GM19351 (cell line): Measurements from ENCODE around the gene LRATD1.
"Not testable (repeated sequence)": the region's sequence is repeated elsewhere in the genome, so short reads cannot be mapped to it uniquely, and the experiment has no call there.

ENCODE experiments used
- ATAC-seq: cut with Tn5 transposase; IDR thresholded peaks from one replicate; pipeline ENCODE4 v1.9.1; 2021; ENCODE audit warnings: mild to moderate bottlenecking, moderate library complexity; ENCODE audit not compliant: unreplicated experiment

The LRATD1 gene

GRCh38 chr2:14632133-14632936 lies at the start of gene LRATD1:
LRATD1 (plus strand) TSS chr2:14632717; CDS start chr2:14633980, 1,263 bp downstream.
- ATAC-seq = peak; percentile 54

DNA sequence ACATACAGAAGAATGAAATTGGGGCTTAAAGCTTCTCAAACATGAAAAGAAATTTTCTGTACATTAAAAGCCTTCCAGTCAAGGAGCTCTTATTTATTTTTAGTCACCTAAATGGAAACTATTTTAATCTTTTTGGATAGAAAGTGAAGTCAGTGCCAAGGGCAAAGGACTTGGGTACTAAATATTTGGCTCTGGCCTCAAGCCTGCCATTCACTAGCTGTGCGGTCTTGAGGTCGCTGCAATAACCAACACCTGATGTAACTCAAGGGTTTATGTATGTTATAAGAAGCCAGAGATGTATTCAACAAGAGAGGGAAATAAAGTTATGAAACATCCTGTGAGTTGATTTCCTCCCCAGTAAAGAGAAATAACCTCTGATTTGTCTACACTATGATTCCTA lies 49.5 kb upstream of the LRATD1 start:
- no peak for ATAC-seq

DNA sequence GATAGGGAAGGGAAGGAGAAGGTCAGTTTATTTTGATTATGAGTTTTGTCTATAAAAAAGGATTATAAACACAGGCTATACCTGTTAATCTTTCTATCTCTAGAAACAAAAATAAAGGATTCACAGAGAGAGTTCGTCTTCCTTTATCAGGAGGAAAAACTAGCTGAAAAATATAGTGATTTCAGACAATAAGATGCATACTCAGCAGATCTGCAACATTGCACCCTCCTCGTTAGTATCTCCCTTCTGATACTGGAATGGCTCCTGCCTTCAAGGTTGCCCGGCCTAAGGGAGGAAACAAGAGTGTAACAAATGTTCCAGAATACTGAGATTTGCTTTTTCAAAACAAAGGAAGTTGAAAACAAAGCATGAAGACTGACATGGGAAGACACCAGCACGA lies 48.7 kb upstream of the LRATD1 start:
- no peak for ATAC-seq

GRCh38 chr2:14587119-14587518 lies 45.4 kb upstream of the LRATD1 start:
- ATAC-seq = no peak

DNA sequence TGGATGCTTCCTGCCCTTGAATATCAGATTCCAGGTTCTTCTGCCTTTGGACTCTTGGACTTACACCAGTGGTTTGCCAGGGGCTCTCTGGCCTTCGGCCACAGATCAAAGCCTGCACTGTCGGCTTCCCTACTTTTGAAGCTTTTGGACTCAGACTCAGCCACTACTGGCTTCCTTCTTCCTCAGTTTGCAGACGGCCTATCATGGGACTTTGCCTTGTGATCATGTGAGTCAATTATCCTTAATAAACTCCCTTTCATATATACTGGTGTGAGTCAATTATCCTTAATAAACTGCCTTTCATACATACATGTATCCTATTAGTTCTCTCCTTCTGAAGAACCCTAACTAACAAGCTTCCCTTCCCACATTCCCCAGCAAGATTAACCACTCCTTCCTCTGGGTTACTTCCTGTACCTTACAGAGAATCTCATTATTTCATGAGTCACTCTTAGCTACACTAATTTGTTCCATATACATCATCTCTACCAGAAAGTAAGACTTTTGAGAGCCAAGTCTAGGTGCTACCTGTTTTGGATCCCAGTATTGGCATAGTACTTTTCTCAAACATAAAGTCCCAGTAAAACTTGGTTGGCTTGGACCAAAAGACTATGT lies 31.3 kb upstream of the LRATD1 start:
- no peak for ATAC-seq

DNA sequence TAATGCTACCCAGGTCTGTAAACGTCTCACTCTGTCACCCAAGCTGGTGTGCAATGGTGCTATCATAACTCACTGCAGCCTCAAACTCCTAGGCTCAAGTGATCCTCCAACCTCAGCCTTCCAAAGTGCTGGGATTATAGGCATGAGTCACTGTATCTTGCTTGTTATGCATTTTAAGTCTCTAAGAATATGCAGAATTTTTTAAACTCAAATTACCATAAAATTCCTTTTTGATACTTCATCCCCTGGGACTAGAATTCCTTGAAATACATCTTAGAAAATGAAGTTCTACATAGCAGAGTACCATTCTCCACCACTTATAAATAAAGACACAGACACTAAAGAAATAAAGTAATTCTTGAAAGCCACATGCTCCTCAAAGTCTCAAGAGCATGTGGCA lies 30.2 kb upstream of the LRATD1 start:
- no peak for ATAC-seq

GRCh38 chr2:14603676-14604075 lies 28.8 kb upstream of the LRATD1 start:
- ATAC-seq = no peak

DNA sequence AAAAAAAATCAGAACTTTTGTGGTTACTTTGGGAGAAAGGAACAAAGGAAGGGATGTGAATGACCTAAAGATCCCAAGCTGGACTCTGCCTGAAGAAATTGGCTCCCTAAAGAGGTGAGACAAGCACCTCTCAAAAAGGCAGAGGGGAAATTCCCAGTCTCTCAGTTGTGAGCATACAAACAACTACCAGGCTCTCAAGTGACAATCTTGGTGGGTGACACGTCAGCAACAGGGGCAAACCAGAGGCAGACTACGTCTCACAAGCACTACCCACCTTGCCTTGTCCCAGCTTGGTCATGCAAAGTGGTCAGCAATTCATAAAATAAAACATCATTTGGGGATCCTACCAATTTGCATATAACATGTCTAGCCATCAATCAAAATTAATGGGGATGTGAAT lies 24.3 kb upstream of the LRATD1 start:
- ATAC-seq = no peak

DNA sequence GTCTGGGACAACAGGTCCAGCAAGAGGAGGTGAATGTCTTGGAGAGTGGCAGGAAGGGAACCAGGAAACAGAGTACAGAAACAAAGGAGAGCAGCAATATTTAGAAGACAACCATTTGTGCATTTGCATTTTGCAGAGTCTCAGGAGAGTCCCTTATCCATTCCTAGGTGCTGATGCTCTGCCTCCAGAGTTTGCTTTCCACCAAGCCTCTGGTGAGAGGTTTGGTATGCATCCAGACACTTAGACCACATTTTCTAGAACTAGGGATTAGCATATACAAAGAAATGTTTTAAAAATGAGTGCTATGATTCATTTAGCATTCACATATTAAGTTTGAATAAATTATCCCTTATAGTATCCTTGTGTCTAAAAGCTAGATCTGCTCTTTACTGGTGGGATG lies 18.5 kb upstream of the LRATD1 start:
- ATAC-seq = no peak

- ATAC-seq = no peak
These were observed 17.4 kb upstream of the LRATD1 start for GRCh38 chr2:14615121-14615520.

DNA sequence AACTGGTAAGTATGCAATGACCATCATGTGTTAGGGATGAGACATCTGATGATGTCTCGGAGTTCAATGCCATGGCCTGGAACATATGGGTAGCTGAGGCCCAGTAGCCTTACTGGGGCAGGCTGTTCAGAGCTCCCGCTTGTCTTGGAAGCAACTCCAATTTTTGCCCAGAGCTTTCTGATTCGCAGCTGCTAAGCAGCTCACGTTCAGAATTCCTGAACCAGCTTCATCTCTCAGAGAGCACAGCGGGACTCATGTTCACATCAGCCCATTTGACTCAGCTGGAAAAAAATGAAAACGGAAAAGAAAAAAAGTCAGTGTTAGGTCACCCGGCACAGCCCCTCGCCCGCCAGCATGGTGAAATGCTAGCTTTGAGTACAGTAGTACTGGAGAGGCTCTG lies 16.8 kb upstream of the LRATD1 start:
- no peak for ATAC-seq

- no peak for ATAC-seq
These were observed 16.2 kb upstream of the LRATD1 start for GRCh38 chr2:14616342-14616741.

DNA sequence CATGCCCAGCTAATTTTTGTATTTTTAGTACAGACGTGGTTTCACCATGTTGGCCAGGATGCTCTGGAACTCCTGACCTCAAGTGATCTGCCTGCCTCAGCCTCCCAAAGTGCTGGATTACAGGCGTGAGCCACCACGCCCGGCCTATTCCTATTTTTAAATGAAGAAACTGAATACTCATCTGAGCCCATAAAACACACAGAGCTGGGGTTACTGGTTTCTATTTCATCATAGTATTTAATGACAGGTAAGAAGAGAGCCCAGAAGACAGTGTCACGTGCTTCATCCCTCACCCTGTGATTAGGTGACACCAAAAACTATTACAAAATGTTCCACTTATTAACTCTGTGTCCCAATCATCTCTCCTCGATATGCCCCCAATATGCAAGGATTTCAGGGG lies 15.6 kb upstream of the LRATD1 start:
- ATAC-seq = no peak

DNA sequence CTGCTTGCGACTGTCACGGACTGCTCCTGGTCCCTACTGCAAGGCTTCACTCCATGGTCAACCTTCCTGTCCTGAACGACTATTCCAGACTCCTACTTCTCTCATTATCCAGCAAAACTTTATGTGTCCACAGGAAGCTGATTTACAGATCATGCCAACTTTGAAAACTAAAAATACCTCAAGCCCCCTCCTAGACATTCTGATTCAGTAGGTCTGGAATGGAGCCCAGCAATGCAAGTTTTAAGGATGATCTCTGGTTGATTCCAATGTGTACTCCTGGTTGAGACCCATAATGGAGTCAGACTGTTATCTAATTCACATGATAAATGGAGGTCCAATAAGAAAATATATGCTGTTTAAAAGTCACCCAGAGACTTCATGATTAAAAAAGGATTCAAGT lies 13.1 kb upstream of the LRATD1 start:
- ATAC-seq = no peak

DNA sequence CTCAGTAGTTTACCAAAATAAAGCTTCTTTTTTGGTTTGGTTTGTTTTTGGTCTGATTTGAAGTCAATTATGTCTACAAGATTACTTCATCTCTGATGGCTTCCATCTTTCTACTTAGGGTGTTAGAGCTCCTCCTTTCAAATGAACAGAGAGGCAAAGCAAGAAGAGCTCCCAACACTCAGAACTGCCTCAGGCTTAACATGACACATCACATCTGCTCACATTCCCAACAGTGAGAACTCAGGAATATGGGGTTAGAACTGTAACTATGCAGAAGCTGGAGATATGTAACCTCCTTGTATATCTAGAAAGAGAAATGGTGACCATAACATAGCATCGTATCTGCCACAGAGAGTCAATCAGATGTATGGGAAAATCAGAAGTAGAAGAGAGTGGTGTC lies 11.4 kb upstream of the LRATD1 start:
- no peak for ATAC-seq

DNA sequence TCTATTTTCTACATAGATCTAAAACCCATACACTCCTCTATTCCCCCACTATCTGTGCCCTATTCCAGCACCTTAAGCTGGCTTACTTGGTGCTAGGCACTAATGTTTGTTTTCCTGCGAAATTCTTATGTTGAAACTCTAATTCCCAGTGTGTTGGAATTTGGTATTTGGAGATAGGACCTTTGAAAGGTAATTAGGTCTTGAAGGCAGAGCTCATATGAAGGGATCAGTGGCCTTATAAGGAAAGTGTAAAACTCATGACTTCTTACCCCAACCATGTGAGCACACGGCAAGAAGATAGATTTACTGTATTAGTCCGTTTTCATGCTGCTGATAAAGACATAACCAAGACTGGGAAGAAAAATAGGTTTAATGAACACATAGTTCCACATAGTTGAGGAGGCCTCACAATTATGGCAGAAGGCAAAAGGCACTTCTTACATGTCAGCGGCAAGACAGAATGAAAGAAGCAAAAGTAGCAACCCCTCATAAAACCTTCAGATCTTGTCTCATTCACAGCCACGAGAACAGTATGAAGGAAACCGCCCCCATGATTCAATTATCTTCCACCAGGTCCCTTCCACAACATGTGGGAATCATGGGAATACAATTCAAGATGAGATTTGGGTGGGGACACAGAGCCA lies 10.5 kb upstream of the LRATD1 start:
- ATAC-seq = no peak

GRCh38 chr2:14622550-14622939 lies 10.0 kb upstream of the LRATD1 start:
- ATAC-seq = not testable (repeated sequence)

DNA sequence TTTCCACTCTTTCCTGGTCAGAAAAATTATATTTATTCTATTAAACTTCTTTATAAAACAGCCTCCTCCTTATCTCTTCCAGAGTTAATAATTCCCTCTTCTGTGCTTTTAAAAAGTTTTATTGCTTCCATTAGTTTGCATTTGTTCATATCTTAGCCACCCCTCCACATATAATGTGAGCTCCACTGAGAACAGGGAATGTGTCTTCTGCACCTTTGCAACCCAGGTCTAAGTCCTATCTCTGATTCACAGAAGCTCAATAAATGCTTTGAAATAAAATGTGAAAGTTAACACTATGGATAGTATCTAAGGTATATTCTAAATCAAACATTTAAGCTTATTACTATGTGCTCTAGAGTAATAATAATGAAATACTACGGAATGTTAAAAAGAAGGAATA lies 9.3 kb upstream of the LRATD1 start:
- no peak for ATAC-seq

GRCh38 chr2:14626873-14627272 lies 5.6 kb upstream of the LRATD1 start:
- no peak for ATAC-seq

DNA sequence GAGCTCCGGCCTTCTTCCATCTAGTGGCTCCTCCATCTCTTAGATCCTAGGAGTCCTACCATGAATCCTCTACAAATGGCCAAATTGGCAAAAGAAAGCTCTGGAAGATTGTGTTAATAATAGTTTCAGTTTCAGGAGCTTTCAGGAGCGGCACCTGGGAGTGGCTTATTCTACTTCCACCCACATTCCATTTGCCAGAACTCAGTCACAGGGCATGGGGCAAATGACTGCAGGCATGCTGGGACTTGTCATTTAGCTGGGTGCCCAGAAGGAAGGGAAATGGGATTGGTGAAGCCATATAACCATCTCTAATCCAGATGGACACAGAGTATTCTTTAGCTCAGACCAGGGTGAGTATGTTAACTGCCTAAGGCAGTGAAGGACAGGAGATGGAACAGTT lies 3.6 kb upstream of the LRATD1 start:
- no peak for ATAC-seq

GRCh38 chr2:14631406-14632040 lies 994 bp upstream of the LRATD1 start:
- no peak for ATAC-seq

- no peak for ATAC-seq
These were observed 544 bp downstream of the LRATD1 start for GRCh38 chr2:14633061-14633460.
